HepG2 (cell line): ENCODE results near the gene HCRT. TPM values are rescaled to one million over a fixed set of nuclear protein-coding genes. Genes with fewer than 3 reads are reported as not detected.
A peak's percentile ranks its signal among the peaks of the same experiment; 100 is the strongest.

Source experiments
- ATAD3A ChIP-seq: sonication (generic); formaldehyde crosslinking; IDR thresholded peaks from 2 replicates; pipeline ENCODE4 v1.4.0; 2020; ENCODE audit warnings: missing genetic modification reagents
- KDM6A ChIP-seq: IDR thresholded peaks from 2 replicates; pipeline ENCODE4 v1.6.1; 2016; ENCODE audit warnings: low read depth
- NCOR1 ChIP-seq: fragments of 200-600 bp; sonication (generic); IDR thresholded peaks from 2 replicates; pipeline ENCODE4 v1.7.0; 2017; ENCODE audit warnings: antibody characterized with exemption, low read length, borderline replicate concordance
- PRMT3 ChIP-seq: sonication (generic); formaldehyde crosslinking; IDR thresholded peaks from 2 replicates; pipeline ENCODE4 v1.8.1; 2022; ENCODE audit warnings: low read depth, mild to moderate bottlenecking, moderate library complexity, missing genetic modification reagents, borderline replicate concordance
- RFXANK ChIP-seq: IDR thresholded peaks from 2 replicates; pipeline ENCODE4 v1.6.1; 2016
- TBP ChIP-seq: sonication (generic); formaldehyde crosslinking; IDR thresholded peaks from 2 replicates; pipeline ENCODE4 v1.5.0; 2020; ENCODE audit warnings: missing genetic modification reagents
- ZBTB3 ChIP-seq: sonication (generic); formaldehyde crosslinking; IDR thresholded peaks from 2 replicates; pipeline ENCODE4 v1.4.0; 2020; ENCODE audit warnings: low read depth, mild to moderate bottlenecking, moderate library complexity, missing genetic modification reagents, borderline replicate concordance
- ZFY ChIP-seq: sonication (generic); formaldehyde crosslinking; IDR thresholded peaks from 2 replicates; pipeline ENCODE4 v1.4.0; 2020; ENCODE audit warnings: missing genetic modification reagents
- ZNF138 ChIP-seq: sonication (generic); formaldehyde crosslinking; IDR thresholded peaks from 2 replicates; pipeline ENCODE4 v1.5.0; 2020; ENCODE audit warnings: mild to moderate bottlenecking, low read depth, missing genetic modification reagents
- ZNF232 ChIP-seq: sonication (generic); formaldehyde crosslinking; IDR thresholded peaks from 2 replicates; pipeline ENCODE4 v1.4.0; 2020; ENCODE audit warnings: missing genetic modification reagents, borderline replicate concordance
- ZNF841 ChIP-seq: sonication (generic); formaldehyde crosslinking; IDR thresholded peaks from 2 replicates; pipeline ENCODE4 v1.8.1; 2023; ENCODE audit warnings: missing genetic modification reagents, borderline replicate concordance
- polyA plus RNA-seq, 8 experiments: library from polyadenylated mRNA; depleted of rRNA in 3 of 8; stranded (reverse) in 7 of 8; unstranded in 1 of 8; fragments of >200 nt; fragmentation: Illumina TruSeq in 4 of 8; extraction: Trizol in 4 of 8; gene quantifications; 2 replicates each; pipeline versions ENCODE4 v1.2.1 to v1.2.3, GENCODE V29; 2011 to 2016; ENCODE audit warnings: low read depth in 4 of 8, missing spikeins in 1 of 8, mixed read lengths in 1 of 8; ENCODE audit not compliant: insufficient read depth in 1 of 8
- total RNA-seq, 5 experiments: library from RNA; depleted of rRNA; stranded (reverse); fragments of >200 nt; fragmentation: Illumina TruSeq; extraction: Trizol; gene quantifications; 2 replicates each; pipeline ENCODE4 v1.2.3, GENCODE V29; 2016; ENCODE audit warnings: low read depth in 1 of 5
- TF ChIP-seq, protein P1 (sequence below): sonication (generic); formaldehyde crosslinking; IDR thresholded peaks from 2 replicates; pipeline ENCODE4 v1.5.0; 2020; ENCODE audit warnings: mild to moderate bottlenecking, missing genetic modification reagents
- TF ChIP-seq, protein P2 (sequence below): sonication (generic); formaldehyde crosslinking; IDR thresholded peaks from 2 replicates; pipeline ENCODE4 v1.9.0; 2022; ENCODE audit warnings: low read depth, missing genetic modification reagents
- TF ChIP-seq, protein P3 (sequence below): sonication (generic); formaldehyde crosslinking; IDR thresholded peaks from 2 replicates; pipeline ENCODE4 v1.8.0; 2022; ENCODE audit warnings: missing genetic modification reagents, mild to moderate bottlenecking, borderline replicate concordance
- TF ChIP-seq, protein P4 (sequence below), 2 experiments: sonication (generic) in 1 of 2; formaldehyde crosslinking in 1 of 2; IDR thresholded peaks; 2 replicates each; pipeline versions ENCODE4 v1.4.0 to v1.6.1; 2016 to 2020; ENCODE audit warnings: borderline replicate concordance in 1 of 2, low read depth in 1 of 2, mild to moderate bottlenecking in 1 of 2, missing genetic modification reagents in 1 of 2
- TF ChIP-seq, protein P5 (sequence below): sonication (generic); formaldehyde crosslinking; IDR thresholded peaks from 2 replicates; pipeline ENCODE4 v1.5.0; 2020; ENCODE audit warnings: missing genetic modification reagents

Gene HCRT
- total and polyA plus RNA-seq, 2 of the 13 experiments (the other 11 are each of a cell fraction or from before 2014, with no cell fraction given), result not detected

DNA sequence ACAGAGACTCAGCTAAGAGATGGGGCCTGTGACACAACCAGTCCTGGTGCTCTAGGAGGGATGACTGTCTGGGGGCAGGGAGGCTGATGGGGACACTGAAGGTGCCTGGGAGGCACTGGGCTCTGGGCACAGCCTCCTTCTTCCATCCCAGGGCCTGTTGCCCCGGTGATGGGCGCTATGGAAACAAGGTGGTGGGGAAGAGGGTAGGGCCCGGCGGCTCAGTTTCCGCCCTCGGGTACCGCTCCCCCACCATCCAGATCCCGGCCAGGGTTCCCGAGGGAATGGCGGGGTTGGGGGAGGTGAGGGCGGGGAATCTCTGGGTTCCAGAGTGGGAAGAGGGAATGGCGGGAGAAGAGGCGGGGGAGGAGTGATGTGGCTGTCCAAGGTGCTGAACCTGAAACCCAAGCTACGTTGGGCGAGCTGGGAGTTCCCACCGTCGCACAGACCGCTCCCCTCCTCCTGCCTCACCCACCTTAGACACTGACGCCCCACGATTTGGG lies 5.3 kb downstream of the HCRT start (continued):
- TF ChIP-seq ZFY (CRISPR knock-in tag) (peak; percentile 56; the same call in 1 of the 2 replicates), ZNF138 (CRISPR knock-in tag) (peak; percentile 92), TBP (CRISPR knock-in tag) (peak; percentile 28; the same call in 1 of the 2 replicates), ZBTB3 (CRISPR knock-in tag) (no peak; the same call in 1 of the 2 replicates), NCOR1 (no peak), ZNF841 (CRISPR knock-in tag) (no peak), KDM6A (CRISPR knock-in tag) (no peak), ATAD3A (peak; percentile 64; the same call in 1 of the 2 replicates), PRMT3 (CRISPR knock-in tag) (0 out of 2 replicates have a peak, but pooled peaks have one; percentile 19), RFXANK (CRISPR knock-in tag) (peak; percentile 88; the same call in 1 of the 2 replicates), ZNF232 (CRISPR knock-in tag) (peak; percentile 98)
- TF ChIP-seq, protein P1, sequence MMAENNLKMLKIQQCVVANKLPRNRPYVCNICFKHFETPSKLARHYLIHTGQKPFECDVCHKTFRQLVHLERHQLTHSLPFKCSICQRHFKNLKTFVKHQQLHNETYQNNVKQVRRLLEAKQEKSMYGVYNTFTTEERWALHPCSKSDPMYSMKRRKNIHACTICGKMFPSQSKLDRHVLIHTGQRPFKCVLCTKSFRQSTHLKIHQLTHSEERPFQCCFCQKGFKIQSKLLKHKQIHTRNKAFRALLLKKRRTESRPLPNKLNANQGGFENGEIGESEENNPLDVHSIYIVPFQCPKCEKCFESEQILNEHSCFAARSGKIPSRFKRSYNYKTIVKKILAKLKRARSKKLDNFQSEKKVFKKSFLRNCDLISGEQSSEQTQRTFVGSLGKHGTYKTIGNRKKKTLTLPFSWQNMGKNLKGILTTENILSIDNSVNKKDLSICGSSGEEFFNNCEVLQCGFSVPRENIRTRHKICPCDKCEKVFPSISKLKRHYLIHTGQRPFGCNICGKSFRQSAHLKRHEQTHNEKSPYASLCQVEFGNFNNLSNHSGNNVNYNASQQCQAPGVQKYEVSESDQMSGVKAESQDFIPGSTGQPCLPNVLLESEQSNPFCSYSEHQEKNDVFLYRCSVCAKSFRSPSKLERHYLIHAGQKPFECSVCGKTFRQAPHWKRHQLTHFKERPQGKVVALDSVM (CRISPR knock-in tag), result no peak
- TF ChIP-seq, protein P2, sequence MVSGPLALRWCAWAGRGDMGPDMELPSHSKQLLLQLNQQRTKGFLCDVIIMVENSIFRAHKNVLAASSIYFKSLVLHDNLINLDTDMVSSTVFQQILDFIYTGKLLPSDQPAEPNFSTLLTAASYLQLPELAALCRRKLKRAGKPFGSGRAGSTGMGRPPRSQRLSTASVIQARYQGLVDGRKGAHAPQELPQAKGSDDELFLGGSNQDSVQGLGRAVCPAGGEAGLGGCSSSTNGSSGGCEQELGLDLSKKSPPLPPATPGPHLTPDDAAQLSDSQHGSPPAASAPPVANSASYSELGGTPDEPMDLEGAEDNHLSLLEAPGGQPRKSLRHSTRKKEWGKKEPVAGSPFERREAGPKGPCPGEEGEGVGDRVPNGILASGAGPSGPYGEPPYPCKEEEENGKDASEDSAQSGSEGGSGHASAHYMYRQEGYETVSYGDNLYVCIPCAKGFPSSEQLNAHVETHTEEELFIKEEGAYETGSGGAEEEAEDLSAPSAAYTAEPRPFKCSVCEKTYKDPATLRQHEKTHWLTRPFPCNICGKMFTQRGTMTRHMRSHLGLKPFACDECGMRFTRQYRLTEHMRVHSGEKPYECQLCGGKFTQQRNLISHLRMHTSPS, result no peak
- TF ChIP-seq, protein P3, sequence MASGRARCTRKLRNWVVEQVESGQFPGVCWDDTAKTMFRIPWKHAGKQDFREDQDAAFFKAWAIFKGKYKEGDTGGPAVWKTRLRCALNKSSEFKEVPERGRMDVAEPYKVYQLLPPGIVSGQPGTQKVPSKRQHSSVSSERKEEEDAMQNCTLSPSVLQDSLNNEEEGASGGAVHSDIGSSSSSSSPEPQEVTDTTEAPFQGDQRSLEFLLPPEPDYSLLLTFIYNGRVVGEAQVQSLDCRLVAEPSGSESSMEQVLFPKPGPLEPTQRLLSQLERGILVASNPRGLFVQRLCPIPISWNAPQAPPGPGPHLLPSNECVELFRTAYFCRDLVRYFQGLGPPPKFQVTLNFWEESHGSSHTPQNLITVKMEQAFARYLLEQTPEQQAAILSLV, result peak; percentile 84; the same call in 1 of the 2 replicates
- TF ChIP-seq, protein P4, sequence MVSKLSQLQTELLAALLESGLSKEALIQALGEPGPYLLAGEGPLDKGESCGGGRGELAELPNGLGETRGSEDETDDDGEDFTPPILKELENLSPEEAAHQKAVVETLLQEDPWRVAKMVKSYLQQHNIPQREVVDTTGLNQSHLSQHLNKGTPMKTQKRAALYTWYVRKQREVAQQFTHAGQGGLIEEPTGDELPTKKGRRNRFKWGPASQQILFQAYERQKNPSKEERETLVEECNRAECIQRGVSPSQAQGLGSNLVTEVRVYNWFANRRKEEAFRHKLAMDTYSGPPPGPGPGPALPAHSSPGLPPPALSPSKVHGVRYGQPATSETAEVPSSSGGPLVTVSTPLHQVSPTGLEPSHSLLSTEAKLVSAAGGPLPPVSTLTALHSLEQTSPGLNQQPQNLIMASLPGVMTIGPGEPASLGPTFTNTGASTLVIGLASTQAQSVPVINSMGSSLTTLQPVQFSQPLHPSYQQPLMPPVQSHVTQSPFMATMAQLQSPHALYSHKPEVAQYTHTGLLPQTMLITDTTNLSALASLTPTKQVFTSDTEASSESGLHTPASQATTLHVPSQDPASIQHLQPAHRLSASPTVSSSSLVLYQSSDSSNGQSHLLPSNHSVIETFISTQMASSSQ (IDR thresholded peaks at IDR 0.05; ENCODE audit: low read depth), result no peak
- TF ChIP-seq, protein P4 (CRISPR knock-in tag; IDR thresholded peaks at IDR 0.05; ENCODE audit: borderline replicate concordance), result 0 out of 2 replicates have a peak, but pooled peaks have one; percentile 47
- TF ChIP-seq, protein P5, sequence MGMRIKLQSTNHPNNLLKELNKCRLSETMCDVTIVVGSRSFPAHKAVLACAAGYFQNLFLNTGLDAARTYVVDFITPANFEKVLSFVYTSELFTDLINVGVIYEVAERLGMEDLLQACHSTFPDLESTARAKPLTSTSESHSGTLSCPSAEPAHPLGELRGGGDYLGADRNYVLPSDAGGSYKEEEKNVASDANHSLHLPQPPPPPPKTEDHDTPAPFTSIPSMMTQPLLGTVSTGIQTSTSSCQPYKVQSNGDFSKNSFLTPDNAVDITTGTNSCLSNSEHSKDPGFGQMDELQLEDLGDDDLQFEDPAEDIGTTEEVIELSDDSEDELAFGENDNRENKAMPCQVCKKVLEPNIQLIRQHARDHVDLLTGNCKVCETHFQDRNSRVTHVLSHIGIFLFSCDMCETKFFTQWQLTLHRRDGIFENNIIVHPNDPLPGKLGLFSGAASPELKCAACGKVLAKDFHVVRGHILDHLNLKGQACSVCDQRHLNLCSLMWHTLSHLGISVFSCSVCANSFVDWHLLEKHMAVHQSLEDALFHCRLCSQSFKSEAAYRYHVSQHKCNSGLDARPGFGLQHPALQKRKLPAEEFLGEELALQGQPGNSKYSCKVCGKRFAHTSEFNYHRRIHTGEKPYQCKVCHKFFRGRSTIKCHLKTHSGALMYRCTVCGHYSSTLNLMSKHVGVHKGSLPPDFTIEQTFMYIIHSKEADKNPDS (CRISPR knock-in tag), result peak; percentile 68; the same call in 1 of the 2 replicates
